Naive thymus-derived CD4-positive, alpha-beta T cell (primary cell): ENCODE data around the gene JPH3. TPM values are rescaled to one million over a fixed set of nuclear protein-coding genes. Genes with fewer than 3 reads are reported as not detected.
A peak's percentile ranks its signal among the peaks of the same experiment; 100 is the strongest.
"Not testable (repeated sequence)": the region's sequence is repeated elsewhere in the genome, so short reads cannot be mapped to it uniquely, and the experiment has no call there.

Experiments
- ATAC-seq: fragments of 150-1000 bp; cut with Tn5 transposase; 2 replicates; pipeline ENCODE4 v1.10.0; 2021; ENCODE audit warnings: mild to moderate bottlenecking, moderate library complexity
- CTCF ChIA-PET: fragments of 350-600 bp; sonication (Branson Sonifier 250); formaldehyde crosslinking; loops from one replicate; lab custom pipeline; 2021; ENCODE audit warnings: antibody characterized with exemption; lab: Charles Lee
- POLR2A ChIA-PET: fragments of 350-600 bp; sonication (Branson Sonifier 250); formaldehyde crosslinking; loops from one replicate; lab custom pipeline; 2021; ENCODE audit warnings: antibody characterized with exemption, inconsistent platforms; lab: Charles Lee
- DNase-seq, 9 donors: peaks; one replicate each; pipeline versions ENCODE4 v3.0.0 to v3.0.0-alpha.2; 2020 to 2022; ENCODE audit warnings: mixed read lengths in 1 of 9
- H3K27ac ChIP-seq: one replicate; pipeline ENCODE4 v1.7.0; 2013; ENCODE audit warnings: mild to moderate bottlenecking, low read depth, low read length, moderate library complexity
- H3K27me3 ChIP-seq, 2 donors: one replicate each; pipeline ENCODE4 v1.7.0; 2013; ENCODE audit warnings: low read length in 2 of 2, mild to moderate bottlenecking in 2 of 2, moderate library complexity in 2 of 2; ENCODE audit not compliant: control insufficient read depth in 2 of 2, insufficient read depth in 2 of 2
- H3K36me3 ChIP-seq, 3 experiments: 1 replicate in 2 of 3; 2 replicates in 1 of 3; pipeline ENCODE4 v1.7.0; 2013; ENCODE audit warnings: low read length in 3 of 3, mild to moderate bottlenecking in 3 of 3, moderate library complexity in 1 of 3; ENCODE audit not compliant: insufficient read depth in 3 of 3, control insufficient read depth in 2 of 3
- H3K4me1 ChIP-seq, 2 donors: one replicate each; pipeline ENCODE4 v1.7.0; 2013; ENCODE audit warnings: low read length in 2 of 2, mild to moderate bottlenecking in 2 of 2, moderate library complexity in 1 of 2; ENCODE audit not compliant: control insufficient read depth in 2 of 2, insufficient read depth in 2 of 2
- H3K4me3 ChIP-seq: 2 replicates; pipeline ENCODE4 v1.7.0; 2013; ENCODE audit warnings: mild to moderate bottlenecking, low read length
- H3K9me3 ChIP-seq, 3 experiments: 1 replicate in 2 of 3; 2 replicates in 1 of 3; pipeline ENCODE4 v1.7.0; 2013; ENCODE audit warnings: low read length in 3 of 3; ENCODE audit not compliant: control insufficient read depth in 2 of 3
- H3K27ac Mint-ChIP-seq, 9 donors: one replicate each; pipeline ENCODE4 v1.8.0; 2020 to 2022; ENCODE audit warnings: mixed read lengths in 9 of 9, mild to moderate bottlenecking in 8 of 9, moderate library complexity in 5 of 9, inconsistent platforms in 2 of 9
- H3K27me3 Mint-ChIP-seq, 5 donors: one replicate each; pipeline ENCODE4 v1.8.0; 2021 to 2022; ENCODE audit warnings: mixed read lengths in 5 of 5, mild to moderate bottlenecking in 1 of 5
- H3K36me3 Mint-ChIP-seq, 5 donors: one replicate each; pipeline ENCODE4 v1.8.0; 2020 to 2022; ENCODE audit warnings: mixed read lengths in 5 of 5, mild to moderate bottlenecking in 3 of 5, inconsistent platforms in 1 of 5
- H3K4me1 Mint-ChIP-seq, 7 donors: one replicate each; pipeline ENCODE4 v1.8.0; 2020 to 2022; ENCODE audit warnings: mixed read lengths in 7 of 7, mild to moderate bottlenecking in 3 of 7, inconsistent platforms in 1 of 7
- H3K4me3 Mint-ChIP-seq, 10 donors: one replicate each; pipeline ENCODE4 v1.8.0; 2020 to 2022; ENCODE audit warnings: mild to moderate bottlenecking in 10 of 10, mixed read lengths in 10 of 10, moderate library complexity in 6 of 10, inconsistent platforms in 2 of 10
- H3K9me3 Mint-ChIP-seq, 11 donors: one replicate each; pipeline ENCODE4 v1.8.0; 2020 to 2022; ENCODE audit warnings: mixed read lengths in 11 of 11, mild to moderate bottlenecking in 4 of 11, inconsistent platforms in 1 of 11, moderate library complexity in 1 of 11
- intact Hi-C, 2 donors: fragments of 100-400 bp; cut with micrococcal nuclease; formaldehyde crosslinking; loops; one replicate each; pipeline ENCODE4 v1.15.1; 2023
- polyA plus RNA-seq, 2 donors: library from polyadenylated mRNA; unstranded; fragments of 300-500 nt; fragmentation: Illumina TruSeq; gene quantifications; one replicate each; pipeline ENCODE4 v1.2.3, GENCODE V29; 2021
- total RNA-seq, 6 experiments: library from RNA in 5 of 6; stranded (reverse) in 5 of 6; gene quantifications; 1 replicate in 5 of 6; 2 replicates in 1 of 6; pipeline ENCODE4 v1.2.3 and lab custom pipeline; 2021 to 2026

Gene JPH3
- total and polyA plus RNA-seq, 7 experiments from 2014 or later = not detected

DNA sequence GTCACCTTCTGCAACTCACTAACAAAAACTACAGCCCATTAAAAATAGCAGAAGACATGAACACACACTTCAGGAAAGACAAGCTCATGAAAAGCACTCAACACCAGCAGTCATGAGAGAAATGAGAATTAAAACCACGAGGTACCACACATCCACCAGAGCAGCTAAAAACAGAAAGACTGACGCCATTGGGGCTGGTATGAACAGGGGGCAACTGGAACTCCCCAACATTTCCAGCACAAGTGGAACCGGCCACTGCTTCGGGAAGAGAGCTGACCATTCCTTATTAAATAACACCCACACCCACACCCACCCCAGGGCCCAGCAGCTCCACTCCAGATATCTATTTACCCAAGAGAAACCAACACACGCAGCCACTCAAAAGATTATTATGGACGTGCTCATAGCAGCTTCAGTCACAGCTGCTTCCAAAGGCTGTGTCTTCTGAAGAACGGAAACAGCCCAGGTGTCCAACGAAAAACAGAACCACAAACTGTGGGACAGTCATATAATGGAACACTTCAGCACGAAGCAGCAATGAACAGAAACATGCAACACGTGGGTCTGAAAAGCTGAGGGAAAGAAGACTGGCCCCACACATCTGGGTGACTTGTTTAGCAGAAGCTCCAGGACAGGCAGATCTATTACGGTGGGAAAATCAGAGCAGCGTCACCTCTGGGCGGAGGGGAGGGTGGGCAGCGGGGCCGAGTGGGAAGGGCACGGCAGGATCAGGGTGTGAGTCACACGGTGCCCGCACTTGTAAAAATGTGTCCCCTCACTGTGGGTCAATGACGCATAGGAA is 122.4 kb downstream of the JPH3 start:
- DNase-seq (no peak), ATAC-seq (peak; percentile 77)
- H3K27me3 ChIP-seq = no peaks in the 10 kb centered on the region
- intact Hi-C loops = no loop called here
- peaks cover 4 to 36% (median 14%) of the 10 kb centered on the region in 7 donors for H3K4me1 Mint-ChIP-seq
- H3K27me3 Mint-ChIP-seq = no peaks in the 10 kb centered on the region
- H3K4me3 ChIP-seq = no peak overlapping the region
- ChIA-PET POLR2A (no interaction called here), CTCF (interaction anchor here (1.2 kb wide), 1 partner anchor 44 kb away, joined by 6 read pairs; no protein-coding TSS in a partner anchor)
- H3K4me1 ChIP-seq = no peaks in the 10 kb centered on the region
- H3K27ac ChIP-seq = no peak overlapping the region
- H3K36me3 Mint-ChIP-seq = peaks cover 11 to 61% (median 23%) of the 10 kb centered on the region in 5 donors
- H3K4me3 Mint-ChIP-seq = no peak overlapping the region
- peaks cover 15 to 72% (median 15%) of the 10 kb centered on the region in 3 experiments for H3K36me3 ChIP-seq
- no peaks in the 10 kb centered on the region for H3K9me3 Mint-ChIP-seq
- no peaks in the 10 kb centered on the region for H3K9me3 ChIP-seq
- H3K27ac Mint-ChIP-seq = peak overlapping the region in 4 of 9 donors; percentile 11 to 70 (median 51)

DNA sequence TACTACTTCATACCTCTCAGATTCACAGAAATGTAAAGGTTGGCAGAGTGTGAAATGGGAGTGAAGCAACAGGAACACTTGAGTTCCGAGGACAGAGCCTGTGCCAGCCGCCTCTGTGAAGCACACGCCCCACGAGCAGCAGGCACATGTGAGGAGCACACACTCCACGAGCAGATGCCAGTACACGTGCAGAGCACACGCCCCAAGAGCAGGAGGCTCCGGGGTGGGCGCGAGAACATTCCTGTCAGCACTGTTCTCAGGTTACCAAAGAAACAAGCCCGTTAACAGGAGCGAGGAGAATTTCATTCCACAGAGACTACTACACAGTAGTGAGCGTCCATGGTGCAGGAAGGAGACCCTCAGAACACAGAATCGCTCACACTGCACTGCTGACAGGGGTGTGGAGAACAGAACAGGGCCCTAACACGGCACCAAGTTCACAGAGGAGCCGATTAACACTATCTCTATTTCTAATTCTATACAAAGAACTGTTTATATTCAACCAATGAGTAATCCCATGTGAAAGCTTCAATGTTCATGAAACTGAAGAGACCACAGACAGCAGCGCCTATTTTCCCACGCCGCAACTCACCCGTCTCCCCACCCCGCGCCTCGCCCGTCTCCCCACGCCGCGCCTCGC is 123.4 kb downstream of the JPH3 start:
- intact Hi-C loops = no loop called here

DNA sequence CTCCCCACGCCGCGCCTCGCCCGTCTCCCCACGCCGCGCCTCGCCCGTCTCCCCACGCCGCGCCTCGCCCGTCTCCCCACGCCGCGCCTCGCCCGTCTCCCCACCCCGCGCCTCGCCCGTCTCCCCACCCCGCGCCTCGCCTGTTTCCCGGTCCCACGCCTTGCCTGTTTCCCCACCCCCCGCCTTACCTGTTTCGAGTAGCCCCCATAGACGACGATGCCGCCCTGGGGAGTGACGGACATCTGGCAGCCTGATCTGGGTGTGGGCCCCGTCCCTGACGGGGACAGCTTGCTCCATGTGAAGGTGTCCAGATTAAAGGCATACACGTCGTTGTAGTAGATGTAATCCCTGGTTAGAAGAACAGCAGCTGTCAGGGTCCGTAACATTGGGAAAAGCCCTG is 124.3 kb downstream of the JPH3 start:
- H3K27me3 ChIP-seq, intact Hi-C loops, H3K9me3 ChIP-seq, ATAC-seq, H3K27me3 Mint-ChIP-seq, POLR2A ChIA-PET, H3K4me1 ChIP-seq, DNase-seq, CTCF ChIA-PET, H3K4me3 ChIP-seq, H3K9me3 Mint-ChIP-seq, H3K27ac ChIP-seq, H3K4me3 Mint-ChIP-seq: not testable (repeated sequence)
- peaks cover 14 to 70% (median 15%) of the 10 kb centered on the region in 3 experiments for H3K36me3 ChIP-seq
- Mint-ChIP-seq H3K4me1 (peaks cover 4 to 33% (median 14%) of the 10 kb centered on the region in 7 donors), H3K36me3 (peaks cover 9 to 59% (median 23%) of the 10 kb centered on the region in 5 donors), H3K27ac (peak overlapping the region in 1 of 9 donors; percentile 13)

More for the DNA sequence above, 123.4 kb downstream of the JPH3 start:
- H3K27me3 Mint-ChIP-seq = no peaks in the 10 kb centered on the region
- Histone ChIP-seq H3K27me3 (no peaks in the 10 kb centered on the region), H3K4me1 (no peaks in the 10 kb centered on the region), H3K36me3 (peaks cover 15 to 71% (median 15%) of the 10 kb centered on the region in 3 experiments), H3K9me3 (no peaks in the 10 kb centered on the region), H3K4me3 (no peak overlapping the region), H3K27ac (no peak overlapping the region)
- peaks cover 9 to 55% (median 23%) of the 10 kb centered on the region in 5 donors for H3K36me3 Mint-ChIP-seq
- no peak for ATAC-seq
- no peak overlapping the region for H3K4me3 Mint-ChIP-seq
- no peaks in the 10 kb centered on the region for H3K9me3 Mint-ChIP-seq
- DNase-seq = no peak
- peak overlapping the region in 2 of 9 donors; percentile 46 to 73 for H3K27ac Mint-ChIP-seq
- ChIA-PET POLR2A (no interaction called here), CTCF (interaction anchor here (1.2 kb wide), 1 partner anchor 43 kb away, joined by 6 read pairs; no protein-coding TSS in a partner anchor)
- peaks cover 4 to 35% (median 14%) of the 10 kb centered on the region in 7 donors for H3K4me1 Mint-ChIP-seq

DNA sequence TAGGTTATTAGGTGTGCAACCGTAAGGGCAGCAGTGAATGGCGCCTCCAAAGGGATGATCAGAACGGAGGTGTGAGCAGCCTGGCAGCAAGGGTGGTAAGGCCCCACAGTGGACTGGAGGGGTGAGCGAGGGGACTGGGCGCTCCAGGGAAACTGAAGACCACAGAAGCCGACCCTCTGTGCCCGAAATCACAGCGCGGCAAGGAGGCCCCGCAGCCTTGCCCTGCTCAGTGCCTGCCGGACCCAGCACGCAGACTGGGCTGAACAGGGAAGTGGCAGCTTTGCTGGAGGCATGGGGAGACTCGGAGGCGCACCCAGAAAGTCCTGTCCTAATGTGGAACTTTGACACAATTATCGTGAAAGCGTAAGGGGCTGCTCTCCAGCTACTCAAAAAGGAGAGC is 125.0 kb downstream of the JPH3 start:
- POLR2A ChIA-PET = no interaction called here
- Mint-ChIP-seq H3K27ac (peak overlapping the region in 1 of 9 donors; percentile 53), H3K27me3 (no peaks in the 10 kb centered on the region), H3K4me1 (peaks cover 0 to 30% (median 12%) of the 10 kb centered on the region in 7 donors), H3K9me3 (peaks cover 0 to 1% (median 0%) of the 10 kb centered on the region in 11 donors), H3K36me3 (peaks cover 9 to 55% (median 22%) of the 10 kb centered on the region in 5 donors), H3K4me3 (no peak overlapping the region)
- H3K9me3 ChIP-seq = no peaks in the 10 kb centered on the region
- peaks cover 9 to 70% (median 15%) of the 10 kb centered on the region in 3 experiments for H3K36me3 ChIP-seq
- CTCF ChIA-PET = no interaction called here
- intact Hi-C loops = no loop called here
- no peak for ATAC-seq
- no peaks in the 10 kb centered on the region for H3K4me1 ChIP-seq
- H3K27ac ChIP-seq = no peak overlapping the region
- H3K4me3 ChIP-seq = no peak overlapping the region
- no peak for DNase-seq
- H3K27me3 ChIP-seq = no peaks in the 10 kb centered on the region

DNA sequence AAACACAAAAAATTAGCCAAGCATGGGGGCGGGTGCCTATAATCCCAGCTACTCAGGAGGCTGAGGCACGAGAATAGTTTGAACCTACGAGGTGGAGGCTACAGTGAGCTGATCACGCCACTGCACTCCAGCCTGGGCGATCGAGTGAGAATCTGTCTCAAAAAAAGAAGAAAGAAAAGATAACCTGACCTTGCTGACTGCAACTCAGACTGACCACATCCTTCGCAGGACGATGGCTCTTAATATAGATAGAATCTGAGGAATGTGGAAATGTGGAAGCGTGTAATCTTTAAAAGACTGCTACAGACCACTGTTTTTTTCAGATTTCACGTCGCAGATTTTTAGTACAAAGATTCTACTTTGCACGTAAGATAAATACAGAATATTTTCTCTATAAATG is 125.7 kb downstream of the JPH3 start:
- H3K27ac Mint-ChIP-seq = peak overlapping the region in 1 of 9 donors; percentile 54
- H3K36me3 ChIP-seq = peaks cover 9 to 65% (median 12%) of the 10 kb centered on the region in 3 experiments
- no peak for ATAC-seq

DNA sequence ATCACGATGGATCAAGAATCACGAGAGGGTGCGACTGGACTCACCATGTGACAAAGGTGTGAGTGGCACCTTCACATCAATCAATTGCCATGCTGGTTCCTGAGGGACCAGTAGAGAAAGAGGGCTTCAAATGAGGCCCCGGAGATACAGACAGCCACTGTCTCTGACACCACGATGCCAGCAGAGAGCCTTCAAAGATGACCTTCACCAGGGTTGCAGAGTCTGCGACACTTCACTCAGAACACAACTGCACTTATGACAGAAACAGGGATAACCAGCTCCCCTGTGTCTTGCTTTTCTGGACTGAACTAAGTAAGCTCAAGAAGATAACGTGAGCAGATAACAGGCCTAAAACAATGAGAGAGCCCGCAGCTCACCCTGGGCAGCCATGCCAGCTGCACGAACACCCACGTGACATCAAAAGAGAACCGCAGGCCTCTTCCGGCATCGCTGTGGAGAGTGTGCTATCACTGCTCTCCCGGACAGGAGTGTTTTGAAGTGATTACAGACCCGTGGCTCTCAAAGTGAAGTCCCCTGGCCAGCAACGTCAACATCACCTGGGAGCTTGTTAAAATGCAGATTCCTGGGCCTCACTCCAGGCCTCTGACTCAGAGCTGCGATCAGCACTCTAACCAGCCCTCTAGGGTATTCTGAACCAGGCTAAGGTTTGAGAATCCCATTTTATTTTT is 127.1 kb downstream of the JPH3 start:
- peaks cover 7 to 67% (median 9%) of the 10 kb centered on the region in 3 experiments for H3K36me3 ChIP-seq
- Mint-ChIP-seq H3K36me3 (peaks cover 6 to 43% (median 11%) of the 10 kb centered on the region in 5 donors), H3K4me1 (peaks cover 0 to 22% (median 5%) of the 10 kb centered on the region in 7 donors), H3K4me3 (no peak overlapping the region), H3K27me3 (no peaks in the 10 kb centered on the region), H3K27ac (peak overlapping the region in 1 of 9 donors; percentile 43), H3K9me3 (peaks cover 0 to 1% (median 0%) of the 10 kb centered on the region in 11 donors)
- DNase-seq (no peak), ATAC-seq (no peak)
- intact Hi-C loops = no loop called here
- H3K4me3 ChIP-seq = no peak overlapping the region
- ChIA-PET CTCF (no interaction called here), POLR2A (interaction anchor here (1.9 kb wide), 1 partner anchor 14 kb away, joined by 6 read pairs; no protein-coding TSS in a partner anchor)
- no peak overlapping the region for H3K27ac ChIP-seq
- no peaks in the 10 kb centered on the region for H3K27me3 ChIP-seq
- no peaks in the 10 kb centered on the region for H3K9me3 ChIP-seq
- H3K4me1 ChIP-seq = peaks cover 0 to 9% of the 10 kb centered on the region in 2 donors

More for the DNA sequence above, 125.7 kb downstream of the JPH3 start:
- Mint-ChIP-seq H3K4me3 (no peak overlapping the region), H3K9me3 (peaks cover 0 to 1% (median 0%) of the 10 kb centered on the region in 11 donors), H3K36me3 (peaks cover 7 to 51% (median 19%) of the 10 kb centered on the region in 5 donors), H3K27me3 (no peaks in the 10 kb centered on the region), H3K4me1 (peaks cover 2 to 29% (median 9%) of the 10 kb centered on the region in 7 donors)
- H3K4me1 ChIP-seq = peaks cover 0 to 3% of the 10 kb centered on the region in 2 donors
- ChIA-PET POLR2A (interaction anchor here (0.6 kb wide), 1 partner anchor 17 kb away, joined by 5 read pairs; no protein-coding TSS in a partner anchor), CTCF (no interaction called here)
- no peak overlapping the region for H3K27ac ChIP-seq
- no peaks in the 10 kb centered on the region for H3K9me3 ChIP-seq
- intact Hi-C loops = no loop called here
- H3K4me3 ChIP-seq = no peak overlapping the region
- H3K27me3 ChIP-seq = no peaks in the 10 kb centered on the region
- no peak for DNase-seq
